Hippocampal formation (tissue), 2 donors: ENCODE results near the gene MAD1L1.
A peak's percentile ranks its signal among the peaks of the same experiment; 100 is the strongest.
"Not testable (repeated sequence)": the region's sequence is repeated elsewhere in the genome, so short reads cannot be mapped to it uniquely, and the experiment has no call there.

Experiments used
- DNase-seq, 2 donors: peaks; one replicate each; lab custom pipeline; 2025; lab: John Stamatoyannopoulos, UW

The MAD1L1 gene

GRCh38 chr7:2068693-2069471 is 163.9 kb downstream of the MAD1L1 start:
- no peak for DNase-seq

- DNase-seq = no peak
These were observed 166.4 kb downstream of the MAD1L1 start for GRCh38 chr7:2066251-2066919.

- DNase-seq = no peak
These were observed 167.2 kb downstream of the MAD1L1 start for GRCh38 chr7:2065528-2065927.

- DNase-seq = peak; percentile 10
These were observed 169.0 kb downstream of the MAD1L1 start for GRCh38 chr7:2063563-2064260.

- no peak for DNase-seq
These were observed 170.1 kb downstream of the MAD1L1 start for GRCh38 chr7:2062648-2063047.

GRCh38 chr7:2060701-2061100 is 172.0 kb downstream of the MAD1L1 start:
- no peak for DNase-seq

GRCh38 chr7:2059964-2060700 is 172.6 kb downstream of the MAD1L1 start:
- no peak for DNase-seq

GRCh38 chr7:2058246-2058645 is 174.5 kb downstream of the MAD1L1 start:
- not testable (repeated sequence) for DNase-seq

- DNase-seq = no peak
These were observed 176.8 kb downstream of the MAD1L1 start for GRCh38 chr7:2055956-2056355.

- no peak for DNase-seq
These were observed 177.8 kb downstream of the MAD1L1 start for GRCh38 chr7:2054927-2055326.

GRCh38 chr7:2053395-2053794 is 179.3 kb downstream of the MAD1L1 start:
- no peak for DNase-seq

- no peak for DNase-seq
These were observed 180.1 kb downstream of the MAD1L1 start for GRCh38 chr7:2052657-2053048.

- no peak for DNase-seq
These were observed 180.8 kb downstream of the MAD1L1 start for GRCh38 chr7:2051707-2052656.

- DNase-seq = no peak
These were observed 182.3 kb downstream of the MAD1L1 start for GRCh38 chr7:2050511-2050866.

- DNase-seq = no peak
These were observed 182.8 kb downstream of the MAD1L1 start for GRCh38 chr7:2049782-2050510.

GRCh38 chr7:2049111-2049781 is 183.5 kb downstream of the MAD1L1 start:
- no peak for DNase-seq

- DNase-seq = no peak
These were observed 184.2 kb downstream of the MAD1L1 start for GRCh38 chr7:2048531-2048930.

GRCh38 chr7:2048006-2048405 is 184.7 kb downstream of the MAD1L1 start:
- DNase-seq = no peak

- DNase-seq = no peak
These were observed 185.9 kb downstream of the MAD1L1 start for GRCh38 chr7:2046581-2047565.
